T1000 (cell line): ENCODE data around the gene FBXW10B.
"Not testable (repeated sequence)": the region's sequence is repeated elsewhere in the genome, so short reads cannot be mapped to it uniquely, and the experiment has no call there.

Experiments
- DNase-seq: peaks from one replicate; lab custom pipeline; 2025; ENCODE audit warnings: mixed read lengths; lab: John Stamatoyannopoulos, UW

Gene FBXW10B

DNA sequence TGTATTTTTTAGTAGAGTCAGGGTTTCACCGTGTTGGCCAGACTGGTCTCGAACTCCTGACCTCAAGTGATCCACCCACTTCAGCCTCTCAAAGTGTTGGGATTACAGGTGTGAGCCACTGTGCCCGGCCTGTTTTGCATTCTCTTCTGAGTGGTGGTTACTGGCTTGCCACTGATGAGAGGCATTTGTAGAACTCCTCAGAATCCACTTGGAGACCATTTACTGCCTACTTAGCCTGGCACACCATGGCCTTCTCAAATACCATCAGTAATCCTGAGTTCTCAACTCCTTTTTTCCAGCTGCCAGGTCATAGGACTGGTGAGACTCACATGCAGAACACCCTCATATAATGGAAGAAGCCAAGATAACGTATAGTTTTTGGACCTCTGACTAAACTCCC is 22.5 kb upstream of the FBXW10B start:
- DNase-seq, result not testable (repeated sequence)

DNA sequence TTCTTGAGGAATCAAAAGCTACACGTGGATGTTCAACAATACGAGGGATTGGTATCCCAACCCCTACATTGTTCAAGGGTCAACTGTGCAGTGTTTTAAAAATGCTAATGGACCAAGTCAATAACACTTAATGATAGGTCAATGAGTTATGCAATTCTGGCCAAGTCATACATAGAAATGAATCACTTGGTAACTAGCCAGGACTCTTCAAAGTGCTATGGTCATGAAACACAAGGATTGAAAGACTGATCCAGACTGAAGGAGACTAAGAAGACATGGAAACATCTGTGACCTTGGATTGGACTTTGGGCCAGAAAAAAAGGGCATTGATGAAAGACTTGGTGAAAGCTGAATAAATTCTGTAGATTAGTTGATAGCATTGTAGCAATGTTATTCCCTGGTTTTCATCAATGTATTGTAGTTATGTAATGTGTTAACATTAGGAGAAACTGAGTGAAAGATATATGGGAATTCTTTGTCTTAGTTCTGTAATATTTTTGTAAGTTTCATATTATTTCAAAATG is 11.5 kb upstream of the FBXW10B start:
- DNase-seq, result not testable (repeated sequence)

DNA sequence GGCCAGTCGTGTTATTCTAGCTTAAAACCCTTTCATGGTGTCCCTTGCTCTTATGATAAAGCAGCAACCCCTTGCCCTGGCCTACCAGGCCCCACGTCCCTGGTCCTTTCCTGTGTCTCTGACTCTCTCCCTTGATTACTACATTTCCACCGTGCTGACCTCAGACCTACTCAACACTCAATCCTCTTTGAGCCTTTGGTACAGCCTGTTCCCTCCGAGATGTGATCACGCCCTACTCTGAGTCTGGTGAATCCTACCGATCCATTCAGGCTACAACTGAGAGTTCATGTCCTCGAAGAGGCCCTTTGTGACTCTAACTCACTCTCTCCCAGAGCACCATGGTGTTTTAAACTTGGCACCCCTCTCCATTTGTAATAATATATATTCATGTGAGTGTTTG is 10.5 kb upstream of the FBXW10B start:
- not testable (repeated sequence) for DNase-seq

DNA sequence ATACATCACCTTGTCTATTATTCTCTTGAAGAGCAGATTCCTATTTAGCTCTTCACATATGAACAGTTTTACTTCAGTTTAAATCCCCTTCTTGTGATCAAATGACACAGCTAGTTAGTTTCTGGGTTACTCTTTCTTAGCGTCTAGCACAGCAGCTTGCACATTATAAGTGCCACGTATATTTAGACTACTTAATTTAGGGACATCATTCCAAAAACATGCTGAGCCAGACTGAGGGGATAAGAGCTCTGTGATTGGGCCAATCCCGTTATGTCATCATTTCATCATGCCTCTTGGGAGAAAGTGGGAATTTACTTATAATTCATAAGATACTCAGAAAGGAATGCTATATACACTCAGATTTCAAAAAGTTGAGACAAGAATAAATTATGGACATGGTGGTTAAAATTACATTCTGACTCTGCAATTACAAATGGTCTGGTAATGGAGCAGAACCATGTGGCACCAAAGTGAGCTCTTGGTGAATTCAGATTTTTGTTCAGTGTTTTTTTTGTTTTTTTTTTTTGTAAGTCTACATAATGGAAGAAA is 4.2 kb upstream of the FBXW10B start:
- not testable (repeated sequence) for DNase-seq

DNA sequence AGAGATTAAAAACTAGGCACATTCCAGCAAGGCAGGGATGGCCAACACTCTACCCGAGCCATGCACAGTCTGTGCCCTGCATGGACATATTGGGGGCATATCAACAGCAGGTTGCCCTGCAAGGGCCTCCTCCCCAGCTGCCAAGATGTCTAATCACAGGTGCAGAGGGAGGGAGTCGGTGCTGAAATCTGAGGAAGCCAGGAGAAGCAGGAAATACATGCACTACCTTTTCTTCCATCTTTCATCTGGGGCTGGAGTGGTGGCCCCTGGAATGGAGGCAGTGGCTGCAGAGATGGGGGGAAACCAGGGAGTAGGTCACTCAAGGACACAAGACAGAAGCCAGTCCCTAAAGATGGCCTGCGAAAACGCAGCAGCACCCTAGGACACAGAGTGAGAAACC is 3.8 kb upstream of the FBXW10B start:
- DNase-seq, result not testable (repeated sequence)

DNA sequence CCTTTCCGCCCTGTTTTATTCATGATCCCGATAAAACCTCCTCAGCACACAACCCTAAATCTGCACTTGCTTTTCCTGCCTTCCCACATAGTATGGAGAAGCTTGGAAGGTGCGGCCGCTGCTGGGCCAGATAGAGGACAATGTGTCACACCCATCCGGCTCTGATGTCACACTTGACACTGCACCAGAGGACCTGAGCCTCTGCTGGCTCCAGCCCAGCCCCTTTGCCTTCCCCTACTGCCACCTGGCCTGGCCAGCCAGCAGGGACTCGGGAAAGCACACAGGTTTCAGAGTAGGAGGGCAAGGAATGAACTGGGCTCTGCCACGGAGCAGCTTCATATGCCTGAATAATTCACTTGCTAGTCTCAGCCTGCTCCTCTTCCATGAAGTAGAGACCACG is 2.6 kb upstream of the FBXW10B start:
- DNase-seq, result not testable (repeated sequence)

DNA sequence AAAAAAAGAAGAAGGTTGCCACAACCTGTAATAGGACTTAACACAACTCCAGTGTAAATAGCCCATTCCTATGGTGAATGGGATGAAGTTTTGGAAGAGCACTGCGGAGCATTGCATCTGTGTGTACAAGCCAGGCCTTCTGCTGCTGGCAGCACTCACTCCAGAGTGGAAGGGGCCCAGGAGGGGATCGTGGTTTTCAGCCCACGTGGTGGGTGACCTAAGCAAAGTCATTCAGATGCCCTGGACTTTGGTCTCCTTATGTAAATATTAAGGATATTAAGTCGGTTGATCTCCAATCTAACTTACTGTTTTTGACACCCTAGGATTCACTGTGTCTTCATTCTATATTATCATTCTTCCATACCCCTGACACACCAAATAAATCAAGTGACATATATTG is 2.7 kb downstream of the FBXW10B start:
- not testable (repeated sequence) for DNase-seq

DNA sequence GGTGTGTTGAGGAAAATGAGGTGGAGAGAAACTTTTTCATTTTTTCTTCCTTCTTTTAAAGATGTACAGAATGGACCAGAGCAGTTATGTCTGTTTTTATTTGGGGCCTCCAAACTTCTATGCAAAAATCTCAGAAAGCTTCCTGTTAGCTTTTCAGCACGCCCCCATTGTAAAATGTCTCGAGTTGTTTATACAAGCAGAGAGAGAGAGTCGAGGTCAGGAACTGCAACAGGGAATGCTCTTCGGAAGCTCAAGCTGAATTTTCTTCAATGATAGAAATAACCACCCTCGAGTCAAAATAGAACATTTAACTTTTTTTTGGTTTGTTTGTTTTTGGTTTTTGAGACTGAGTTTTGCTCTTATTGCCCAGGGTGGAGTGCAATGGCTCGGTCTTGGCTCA is 3.7 kb downstream of the FBXW10B start:
- not testable (repeated sequence) for DNase-seq

DNA sequence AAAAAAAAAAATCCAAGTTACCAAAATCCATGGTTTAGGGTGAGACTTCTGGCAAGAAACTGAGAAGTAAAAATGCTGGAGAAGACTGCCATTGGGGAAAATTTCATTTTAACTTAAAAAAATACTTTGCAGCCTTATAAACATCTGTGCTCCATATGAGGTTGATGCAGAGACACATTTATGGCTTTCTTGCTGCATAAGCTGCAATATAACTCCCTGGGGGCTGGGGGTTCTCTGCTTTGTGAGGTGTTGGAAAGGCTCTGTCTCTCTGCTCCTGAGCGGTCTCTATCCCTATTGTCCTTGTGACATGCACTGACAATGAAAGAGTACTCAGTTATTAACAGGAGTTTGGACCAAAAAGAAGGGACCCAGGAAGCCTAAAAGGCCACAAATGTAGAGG is 6.4 kb downstream of the FBXW10B start:
- DNase-seq, result not testable (repeated sequence)

DNA sequence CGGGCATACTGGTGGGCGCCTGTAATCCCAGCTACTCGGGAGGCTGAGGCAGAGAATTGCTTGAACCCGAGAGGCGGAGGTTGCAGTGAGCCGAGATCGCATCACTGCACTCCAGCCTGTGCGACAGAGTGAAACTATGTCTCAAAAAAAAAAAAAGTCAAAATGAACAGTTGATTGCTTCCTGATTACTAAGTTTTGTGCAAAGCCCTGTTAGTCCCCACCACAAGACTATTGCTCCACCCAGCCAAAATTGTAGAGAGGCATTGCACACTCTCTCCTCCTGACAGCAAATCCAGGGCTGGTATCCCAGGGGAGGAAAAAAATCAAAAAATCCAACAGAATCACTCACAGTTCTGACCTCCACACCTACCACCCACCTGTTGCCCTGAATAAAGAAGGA is 26.5 kb downstream of the FBXW10B start:
- not testable (repeated sequence) for DNase-seq

DNA sequence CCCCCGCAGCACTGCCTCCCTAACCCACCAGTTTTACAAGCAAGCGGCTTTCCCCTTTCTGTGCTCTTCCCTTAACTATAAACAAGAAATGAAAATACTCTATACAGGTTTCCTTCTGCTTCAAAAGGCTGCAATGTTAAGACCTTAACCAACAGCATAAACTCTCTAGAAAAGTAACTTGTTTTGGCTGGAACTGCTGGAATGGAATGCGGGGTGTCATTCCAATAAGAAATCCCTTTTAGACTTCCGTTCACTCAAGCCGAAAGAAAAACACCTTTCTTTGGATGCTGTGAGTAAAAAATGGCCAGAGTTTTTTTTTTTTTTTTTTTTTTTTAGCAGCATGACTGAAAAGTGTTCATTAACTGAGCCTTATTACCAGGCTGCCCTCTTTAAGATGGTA is 27.5 kb downstream of the FBXW10B start:
- DNase-seq, result not testable (repeated sequence)

DNA sequence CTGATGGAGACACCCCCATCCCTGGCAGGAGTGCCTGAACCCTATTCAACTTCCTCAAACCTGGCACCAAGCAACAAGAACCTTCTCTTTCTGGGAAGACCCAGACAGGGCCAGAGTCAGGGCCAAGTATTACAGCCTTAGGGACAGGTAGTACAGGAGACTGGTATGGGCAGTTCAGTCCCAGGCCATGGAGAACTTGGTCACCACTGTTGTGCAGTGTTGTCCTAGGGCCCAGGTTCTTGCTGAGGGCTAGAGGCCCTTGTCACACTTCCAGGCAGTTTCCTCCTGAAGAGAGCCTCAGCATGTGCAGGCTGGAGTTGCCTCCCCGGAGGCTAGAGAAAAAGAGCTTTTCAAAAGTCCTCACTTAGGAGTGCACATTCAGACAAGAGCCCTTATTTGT is 28.7 kb downstream of the FBXW10B start:
- not testable (repeated sequence) for DNase-seq

DNA sequence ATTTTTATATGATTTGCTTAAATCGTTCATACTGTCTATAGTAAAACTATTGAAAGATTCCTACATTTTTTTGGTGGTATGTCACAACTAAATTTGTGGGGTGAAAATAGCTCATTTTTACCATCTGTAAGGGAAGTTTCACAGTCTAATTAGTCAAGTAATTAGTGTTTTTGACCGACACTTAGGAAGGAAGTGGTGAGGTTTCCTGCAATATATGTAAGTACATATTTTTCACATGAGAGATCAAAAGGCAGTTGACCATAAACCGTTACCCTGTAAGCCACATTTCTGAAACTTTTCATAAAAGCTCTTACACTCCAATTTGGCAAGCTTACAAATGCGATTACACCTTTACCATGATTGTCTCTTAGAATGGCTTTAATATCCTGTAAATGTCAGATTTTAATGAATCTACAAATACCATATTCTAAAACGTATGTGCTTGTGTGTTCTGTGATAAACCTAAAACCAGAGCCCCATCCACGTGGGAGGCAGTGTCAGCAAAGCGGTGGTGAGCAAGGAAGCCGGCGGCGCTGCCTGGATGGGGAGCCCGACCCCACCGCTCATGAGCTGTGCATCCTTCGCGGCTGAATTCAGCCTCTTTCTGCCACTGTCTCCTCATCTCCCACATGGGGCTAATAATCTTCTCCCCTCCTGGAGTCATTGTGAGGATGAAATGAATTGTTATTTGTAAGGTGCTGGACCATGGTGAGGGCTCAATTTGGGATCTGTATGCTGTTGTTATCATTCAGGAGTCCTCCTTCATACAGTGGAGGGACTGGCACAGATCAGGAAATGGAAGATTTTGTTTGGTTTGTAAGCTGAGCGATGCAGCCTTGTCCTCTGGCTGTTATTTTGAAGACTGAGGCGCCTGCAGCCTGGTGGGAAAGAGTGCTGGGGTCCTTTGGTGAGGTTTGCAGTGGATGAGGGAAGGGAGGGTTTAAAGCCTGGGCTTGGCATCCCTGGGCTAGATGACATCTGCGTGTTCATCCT is 29.7 kb downstream of the FBXW10B start:
- DNase-seq, result not testable (repeated sequence)

DNA sequence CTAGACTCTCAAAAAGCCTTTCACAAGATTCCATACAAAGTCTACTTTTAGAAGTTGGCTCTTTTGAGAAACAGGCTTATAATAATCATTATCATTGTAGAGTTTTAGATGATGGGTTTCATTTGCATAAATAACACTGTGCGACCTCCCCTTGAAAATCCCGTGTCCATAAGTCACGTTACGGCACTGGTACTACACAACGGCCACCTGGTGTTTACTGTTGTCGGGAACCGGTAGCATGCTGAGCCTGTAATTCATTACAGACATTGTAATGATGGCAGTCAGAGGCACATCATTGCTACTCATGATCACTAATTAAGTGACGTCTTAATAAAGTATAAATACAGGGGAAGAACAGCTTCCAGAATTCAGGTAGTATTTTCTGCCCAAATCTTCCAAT is 31.5 kb downstream of the FBXW10B start:
- DNase-seq, result not testable (repeated sequence)

DNA sequence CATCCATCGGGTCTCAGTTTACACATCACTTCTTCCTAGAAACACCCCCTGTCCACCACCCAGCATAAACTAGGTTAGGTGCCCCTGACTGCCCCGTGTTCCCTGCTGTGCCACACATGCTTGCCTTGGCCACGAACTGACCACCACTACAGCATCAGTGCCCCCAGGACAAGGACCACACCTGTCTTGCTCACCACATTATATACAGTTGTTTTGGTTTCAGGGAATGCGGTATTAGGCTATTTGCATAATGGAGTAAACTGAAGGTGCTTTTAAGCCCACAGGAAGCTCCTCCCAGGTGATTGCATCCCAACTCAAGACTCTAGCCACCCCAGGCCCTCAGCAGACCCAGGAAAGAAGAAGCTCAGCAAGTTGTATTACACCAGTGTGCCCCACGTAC is 36.2 kb downstream of the FBXW10B start:
- not testable (repeated sequence) for DNase-seq

DNA sequence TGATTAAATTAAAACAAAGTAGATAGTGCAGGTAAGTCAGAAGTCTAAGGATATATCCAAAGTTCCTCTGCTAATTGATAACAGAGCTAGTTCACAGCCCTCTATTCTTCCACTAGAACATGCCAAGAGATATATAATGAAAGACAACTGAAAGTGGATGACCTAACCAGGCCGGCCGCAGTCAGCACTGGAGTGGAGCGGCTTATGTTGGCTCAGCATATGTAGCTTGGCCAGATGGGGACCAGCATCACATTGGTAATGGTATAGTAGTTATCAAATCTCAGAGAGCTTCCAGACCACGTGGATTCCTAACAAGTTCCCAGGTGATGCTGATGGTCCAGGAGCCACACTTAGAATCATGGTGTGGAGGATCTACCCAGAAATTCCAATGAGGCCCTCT is 38.0 kb downstream of the FBXW10B start:
- not testable (repeated sequence) for DNase-seq

DNA sequence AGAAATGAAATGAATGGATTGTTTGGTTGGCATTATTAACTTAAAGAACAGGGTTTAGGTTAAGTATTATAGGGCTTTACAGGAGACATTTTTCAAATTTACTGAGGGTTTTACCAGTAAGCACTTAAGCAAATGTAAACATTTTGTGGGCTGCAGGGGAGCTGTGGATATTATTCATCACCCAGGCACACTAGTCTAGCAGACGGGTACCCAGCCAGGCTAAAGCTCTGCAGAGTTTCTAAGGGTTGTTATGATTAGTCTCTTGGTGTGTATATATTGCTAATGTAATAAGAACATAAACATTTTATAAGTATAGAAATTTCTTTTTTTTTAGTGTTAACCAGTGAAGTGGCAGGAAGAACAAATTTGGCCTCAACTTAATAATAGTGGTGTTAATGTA is 42.7 kb downstream of the FBXW10B start:
- not testable (repeated sequence) for DNase-seq

DNA sequence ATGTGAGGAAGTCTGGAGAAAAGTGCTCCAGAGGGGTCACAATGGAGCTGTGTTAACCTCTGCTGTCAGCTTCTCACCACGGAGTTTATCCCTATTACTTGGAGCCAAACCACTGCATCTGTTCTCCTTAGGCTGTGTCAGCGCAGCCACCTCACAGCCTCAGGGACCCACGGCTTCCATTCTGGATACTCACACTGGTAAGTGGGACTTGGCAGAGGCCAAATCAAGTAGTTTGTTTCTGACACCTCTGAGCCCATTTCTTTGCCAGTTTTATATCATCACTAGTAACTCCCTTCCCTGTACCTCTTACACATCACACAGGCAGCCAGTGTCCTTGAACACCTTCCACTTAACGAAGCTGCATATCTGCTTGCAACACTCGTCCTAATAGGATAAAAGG is 44.8 kb downstream of the FBXW10B start:
- not testable (repeated sequence) for DNase-seq

DNA sequence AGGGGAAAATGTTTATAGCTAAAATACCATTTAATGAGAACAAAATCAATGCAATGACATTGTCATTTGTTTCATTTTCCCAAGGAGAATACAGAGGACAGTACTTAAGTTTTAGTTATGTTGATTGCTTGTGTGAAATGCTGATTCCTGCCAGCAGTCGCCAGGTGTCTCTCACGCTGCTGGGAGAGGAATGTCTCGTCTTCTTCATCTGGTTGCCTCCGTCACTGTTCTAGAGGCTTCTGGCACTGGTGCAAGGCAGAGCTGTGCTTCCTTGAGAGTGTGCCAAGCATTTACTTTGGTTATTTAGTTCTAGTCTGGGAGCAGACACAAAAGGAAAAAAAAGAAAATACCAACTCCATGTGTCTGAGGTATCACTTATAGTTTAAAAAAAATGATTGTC is 45.6 kb downstream of the FBXW10B start:
- not testable (repeated sequence) for DNase-seq
